Endometrial microvascular endothelial cells (primary cell): ENCODE measurements around the gene KLF2. TPM values are rescaled to one million over a fixed set of nuclear protein-coding genes. Genes with fewer than 3 reads are reported as not detected.
"Not testable (repeated sequence)": the region's sequence is repeated elsewhere in the genome, so short reads cannot be mapped to it uniquely, and the experiment has no call there.

Experiments
- in situ Hi-C: cut with HindIII; loops from 2 replicates; pipeline ENCODE4 v1.10.0; 2017; ENCODE audit warnings: low sequenced_read_pairs, low pct_unique_long_range_greater_than_20kb; ENCODE audit errors: inconsistent ontology term
- total RNA-seq: library from RNA; depleted of rRNA; stranded (reverse); fragments of >200 nt; gene quantifications from one replicate; pipeline ENCODE4 v1.2.3, GENCODE V29; 2015; ENCODE audit errors: inconsistent ontology term

Gene KLF2
- total RNA-seq, 1 donor from 2014 or later: 8.5 TPM

GRCh38 chr19:16330806-16331690 lies 6.4 kb downstream of the KLF2 start:
- in situ Hi-C loops: no loop called here

GRCh38 chr19:16333001-16333586 lies 8.5 kb downstream of the KLF2 start:
- in situ Hi-C loops: no loop called here

- in situ Hi-C loops: no loop called here
Measured at GRCh38 chr19:16334411-16334810, 9.8 kb downstream of the KLF2 start.

GRCh38 chr19:16335226-16335625 lies 10.6 kb downstream of the KLF2 start:
- in situ Hi-C loops: no loop called here

GRCh38 chr19:16336571-16336970 lies 11.9 kb downstream of the KLF2 start:
- in situ Hi-C loops: no loop called here

GRCh38 chr19:16337809-16338469 lies 13.3 kb downstream of the KLF2 start:
- in situ Hi-C loops: no loop called here

GRCh38 chr19:16338470-16339360 lies 14.1 kb downstream of the KLF2 start:
- in situ Hi-C loops: no loop called here

GRCh38 chr19:16339361-16339725 lies 14.7 kb downstream of the KLF2 start:
- in situ Hi-C loops: no loop called here

GRCh38 chr19:16340092-16340491 lies 15.5 kb downstream of the KLF2 start:
- in situ Hi-C loops: no loop called here

- in situ Hi-C loops: no loop called here
Measured at GRCh38 chr19:16340654-16341053, 16.0 kb downstream of the KLF2 start.

GRCh38 chr19:16342002-16342715 lies 17.5 kb downstream of the KLF2 start:
- in situ Hi-C loops: no loop called here

GRCh38 chr19:16343156-16343555 lies 18.5 kb downstream of the KLF2 start:
- in situ Hi-C loops: no loop called here

GRCh38 chr19:16345457-16345856 lies 20.8 kb downstream of the KLF2 start:
- in situ Hi-C loops: no loop called here

GRCh38 chr19:16347099-16347498 lies 22.5 kb downstream of the KLF2 start:
- in situ Hi-C loops: not testable (repeated sequence)

- in situ Hi-C loops: no loop called here
Measured at GRCh38 chr19:16347706-16348105, 23.1 kb downstream of the KLF2 start.

- in situ Hi-C loops: no loop called here
Measured at GRCh38 chr19:16349551-16350152, 25.0 kb downstream of the KLF2 start.

- in situ Hi-C loops: no loop called here
Measured at GRCh38 chr19:16351133-16351809, 26.6 kb downstream of the KLF2 start.
